Spinal cord (tissue), 10 donors: ENCODE results near the gene OR6X1. TPM values are rescaled to one million over a fixed set of nuclear protein-coding genes. Genes with fewer than 3 reads are reported as not detected.
A peak's percentile ranks its signal among the peaks of the same experiment; 100 is the strongest.

Source experiments
- DNase-seq, 6 donors: peaks; one replicate each; pipeline versions ENCODE4 v3.0.0 to v3.0.0-alpha.2; 2013 to 2015; ENCODE audit warnings: low spot score in 6 of 6, low read depth in 4 of 6
- H3K27ac ChIP-seq: one replicate; pipeline ENCODE4 v1.5.1; 2013; ENCODE audit warnings: low read depth, low read length, control low read depth
- H3K27me3 ChIP-seq: one replicate; pipeline ENCODE4 v1.6.1; 2013; ENCODE audit warnings: low read length; ENCODE audit not compliant: control insufficient read depth, insufficient read depth
- H3K36me3 ChIP-seq: one replicate; pipeline ENCODE4 v1.6.1; 2013; ENCODE audit warnings: low read length; ENCODE audit not compliant: control insufficient read depth, insufficient read depth
- H3K4me1 ChIP-seq: one replicate; pipeline ENCODE4 v1.6.1; 2013; ENCODE audit warnings: low read length; ENCODE audit not compliant: control insufficient read depth, insufficient read depth
- H3K4me3 ChIP-seq: one replicate; pipeline ENCODE4 v1.5.1; 2013; ENCODE audit warnings: low read depth, low read length, control low read depth
- H3K9me3 ChIP-seq: one replicate; pipeline ENCODE4 v1.6.1; 2013; ENCODE audit warnings: low read length; ENCODE audit not compliant: control insufficient read depth, insufficient read depth
- WGBS: methylation state at CpG from one replicate; pipeline ENCODE4 v1.1.5; 2013; ENCODE audit warnings: missing lambda C conversion rate; ENCODE audit not compliant: insufficient coverage; 5-methylcytosine and 5-hydroxymethylcytosine counted together
- long read RNA-seq, 4 donors: transcript quantifications; one replicate each; lab custom pipeline, GENCODE V29; 2026
- polyA plus RNA-seq, 2 donors: library from polyadenylated mRNA; unstranded; fragments of 120-200 nt; gene quantifications; one replicate each; pipeline ENCODE4 v1.2.1, GENCODE V29; 2013; ENCODE audit not compliant: insufficient read length in 2 of 2
- total RNA-seq, 2 donors: library from RNA; depleted of rRNA in 1 of 2; stranded (reverse); fragments of 120-200 nt in 1 of 2; fragments of >200 nt in 1 of 2; gene quantifications; one replicate each; pipeline versions ENCODE4 v1.2.3 to v1.2.4, GENCODE V29; 2013 to 2014
- donor health status: healthy.

OR6X1 gene
- total RNA-seq, result not detected
- polyA plus RNA-seq, result not detected
- long read RNA-seq, donor 1, result 0 reads
- long read RNA-seq, donor 2, result 0 reads
- long read RNA-seq, donor 3, result 0 reads
- long read RNA-seq, donor 4, result 0 reads

- Histone ChIP-seq H3K4me3 (no peak within 1 kb of the TSS), H3K27me3 (no peaks in the 10 kb centered on the region), H3K9me3 (no peaks in the 10 kb centered on the region), H3K36me3 (no peaks in the 10 kb centered on the region), H3K27ac (no peak within 1 kb of the TSS), H3K4me1 (no peaks in the 10 kb centered on the region)
- 100% methylated on average over 3 of the region's 3 CpGs for WGBS
- DNase-seq, result no peak
Measured at GRCh38 chr11:123754101-123754568, at the start of gene OR6X1. Gene OR6X1, minus strand, starts transcription at chr11:123754518. Its CDS starts 0 bp downstream, at chr11:123754518.

- H3K27me3 ChIP-seq, result no peaks in the 10 kb centered on the region
- H3K27ac ChIP-seq, result no peak overlapping the region
- WGBS, result 29% methylated on average over 1 of the region's 1 CpG
- no peaks in the 10 kb centered on the region for H3K9me3 ChIP-seq
- DNase-seq, result no peak
- no peaks in the 10 kb centered on the region for H3K36me3 ChIP-seq
- H3K4me3 ChIP-seq, result no peak overlapping the region
- H3K4me1 ChIP-seq, result no peaks in the 10 kb centered on the region
Measured at GRCh38 chr11:123801765-123802164, 47.4 kb upstream of the OR6X1 start.

GRCh38 chr11:123800036-123800435, 45.7 kb upstream of the OR6X1 start:
- DNase-seq, result peak in 1 of 6 donors; percentile 8
- H3K4me1 ChIP-seq, result no peaks in the 10 kb centered on the region
- no peak overlapping the region for H3K27ac ChIP-seq
- H3K9me3 ChIP-seq, result no peaks in the 10 kb centered on the region
- no peaks in the 10 kb centered on the region for H3K36me3 ChIP-seq
- 78% methylated on average over 2 of the region's 3 CpGs for WGBS
- no peak overlapping the region for H3K4me3 ChIP-seq
- no peaks in the 10 kb centered on the region for H3K27me3 ChIP-seq

GRCh38 chr11:123799438-123799837, 45.1 kb upstream of the OR6X1 start:
- WGBS, result no CpG with 5 or more reads among the region's 4 CpGs
- H3K9me3 ChIP-seq, result no peaks in the 10 kb centered on the region
- H3K27ac ChIP-seq, result no peak overlapping the region
- H3K4me1 ChIP-seq, result no peaks in the 10 kb centered on the region
- H3K27me3 ChIP-seq, result no peaks in the 10 kb centered on the region
- no peak overlapping the region for H3K4me3 ChIP-seq
- H3K36me3 ChIP-seq, result no peaks in the 10 kb centered on the region
- DNase-seq, result peak in 2 of 6 donors; percentile 79 to 88

- Histone ChIP-seq H3K4me1 (no peaks in the 10 kb centered on the region), H3K36me3 (no peaks in the 10 kb centered on the region), H3K27ac (no peak overlapping the region), H3K27me3 (no peaks in the 10 kb centered on the region), H3K9me3 (no peaks in the 10 kb centered on the region), H3K4me3 (no peak overlapping the region)
- DNase-seq, result no peak
- WGBS, result no CpG with 5 or more reads among the region's 5 CpGs
Measured at GRCh38 chr11:123798513-123799252, 44.4 kb upstream of the OR6X1 start.

GRCh38 chr11:123798079-123798478, 43.8 kb upstream of the OR6X1 start:
- 100% methylated on average over 3 of the region's 4 CpGs for WGBS
- H3K4me1 ChIP-seq, result no peaks in the 10 kb centered on the region
- H3K27ac ChIP-seq, result no peak overlapping the region
- DNase-seq, result no peak
- no peaks in the 10 kb centered on the region for H3K9me3 ChIP-seq
- no peaks in the 10 kb centered on the region for H3K36me3 ChIP-seq
- H3K27me3 ChIP-seq, result no peaks in the 10 kb centered on the region
- no peak overlapping the region for H3K4me3 ChIP-seq

- DNase-seq, result no peak
- no peak overlapping the region for H3K27ac ChIP-seq
- H3K9me3 ChIP-seq, result no peaks in the 10 kb centered on the region
- no peaks in the 10 kb centered on the region for H3K4me1 ChIP-seq
- WGBS, result 82% methylated on average over 8 of the region's 10 CpGs
- H3K4me3 ChIP-seq, result no peak overlapping the region
- no peaks in the 10 kb centered on the region for H3K27me3 ChIP-seq
- H3K36me3 ChIP-seq, result no peaks in the 10 kb centered on the region
Measured at GRCh38 chr11:123797541-123797940, 43.2 kb upstream of the OR6X1 start.

GRCh38 chr11:123797114-123797513, 42.8 kb upstream of the OR6X1 start:
- no peaks in the 10 kb centered on the region for H3K27me3 ChIP-seq
- WGBS, result 21% methylated on average over 3 of the region's 4 CpGs
- no peaks in the 10 kb centered on the region for H3K36me3 ChIP-seq
- no peaks in the 10 kb centered on the region for H3K4me1 ChIP-seq
- H3K27ac ChIP-seq, result no peak overlapping the region
- no peaks in the 10 kb centered on the region for H3K9me3 ChIP-seq
- DNase-seq, result peak in 1 of 6 donors; percentile 36
- no peak overlapping the region for H3K4me3 ChIP-seq

GRCh38 chr11:123796226-123796625, 41.9 kb upstream of the OR6X1 start:
- Histone ChIP-seq H3K36me3 (no peaks in the 10 kb centered on the region), H3K27me3 (no peaks in the 10 kb centered on the region), H3K4me1 (no peaks in the 10 kb centered on the region), H3K4me3 (no peak overlapping the region), H3K27ac (no peak overlapping the region), H3K9me3 (no peaks in the 10 kb centered on the region)
- DNase-seq, result no peak
- WGBS, result 100% methylated on average over 1 of the region's 1 CpG

GRCh38 chr11:123783536-123783935, 29.2 kb upstream of the OR6X1 start:
- no peak for DNase-seq
- H3K36me3 ChIP-seq, result no peaks in the 10 kb centered on the region
- H3K27ac ChIP-seq, result no peak overlapping the region
- no peaks in the 10 kb centered on the region for H3K4me1 ChIP-seq
- no CpG with 5 or more reads among the region's 1 CpG for WGBS
- H3K9me3 ChIP-seq, result no peaks in the 10 kb centered on the region
- H3K4me3 ChIP-seq, result no peak overlapping the region
- no peaks in the 10 kb centered on the region for H3K27me3 ChIP-seq
